ENCODE data around the gene DMD. TPM values are rescaled to one million over a fixed set of nuclear protein-coding genes. Genes with fewer than 3 reads are reported as not detected.

DMD gene
- total and polyA plus RNA-seq, 2 of the 8 experiments (the other 6 are each of a cell fraction or from before 2014, with no cell fraction given): 4.8 to 7.4 TPM

GRCh38 chrX:31388946-31389345 lies 1822.4 kb downstream of the DMD start:
- H4K5ac ChIP-seq (ENCODE audit: insufficient read length, low read depth, low read length): no peak overlapping the region
- H3K9me3 ChIP-seq (ENCODE audit: insufficient read depth in 2 of 2, low read depth in 1 of 2, low read length in 1 of 2): no peaks in the 10 kb centered on the region
- no peak overlapping the region for H3K4me3 ChIP-seq (ENCODE audit: extremely low read depth in 1 of 4, insufficient read depth in 2 of 4, low read depth in 3 of 4, low read length in 4 of 4)
- H2BK20ac ChIP-seq (ENCODE audit: low read length): no peak overlapping the region
- no peak overlapping the region for H3K4me2 ChIP-seq (ENCODE audit: insufficient read depth in 1 of 2, low read depth in 2 of 2, low read length in 2 of 2)
- no peak for FAIRE-seq
- DNase-seq (ENCODE audit: low read depth in 1 of 2, low spot score in 2 of 2): no peak
- H3K9ac ChIP-seq (replicated peaks in 1 of 4; ENCODE audit: extremely low read depth in 1 of 4, low read depth in 3 of 4, low read length in 3 of 4): no peak overlapping the region
- H2AFZ ChIP-seq (ENCODE audit: low read length): no peak overlapping the region
- ChIA-PET CTCF (ENCODE audit: partially characterized antibody) (no interaction called here), POLR2A (ENCODE audit: partially characterized antibody) (no interaction called here)
- H2BK12ac ChIP-seq (ENCODE audit: low read depth, low read length): no peak overlapping the region
- H4K91ac ChIP-seq (replicated peaks; ENCODE audit: insufficient read length, low read length): no peak overlapping the region
- no peaks in the 10 kb centered on the region for H3K36me3 ChIP-seq (ENCODE audit: control insufficient read depth in 2 of 4, insufficient read depth in 4 of 4, low read length in 3 of 4)
- no peak overlapping the region for H3K23ac ChIP-seq (ENCODE audit: insufficient read length)
- no peaks in the 10 kb centered on the region for H3K79me1 ChIP-seq (ENCODE audit: low read depth, low read length)
- H3K18ac ChIP-seq (ENCODE audit: extremely low read depth, low read length): no peak overlapping the region
- no peak overlapping the region for H3K4ac ChIP-seq (replicated peaks; ENCODE audit: insufficient read length, low read depth, low read length)
- no peak overlapping the region for H2BK5ac ChIP-seq (ENCODE audit: low read depth, low read length)
- no peak overlapping the region for H2AK5ac ChIP-seq (ENCODE audit: low read depth, low read length)
- no peaks in the 10 kb centered on the region for H3K23me2 ChIP-seq (ENCODE audit: low read depth, low read length)
- no peaks in the 10 kb centered on the region for H3K4me1 ChIP-seq (replicated peaks in 1 of 4; ENCODE audit: control insufficient read depth in 3 of 4, insufficient read depth in 4 of 4, low read length in 3 of 4)
- H2BK15ac ChIP-seq (ENCODE audit: low read length): no peak overlapping the region
- no peak overlapping the region for H3K27ac ChIP-seq (ENCODE audit: low read depth, low read length)
- no peaks in the 10 kb centered on the region for H4K20me1 ChIP-seq (replicated peaks in 1 of 2; ENCODE audit: control insufficient read depth in 1 of 2, insufficient read depth in 2 of 2, low read length in 2 of 2)
- no peak overlapping the region for H4K8ac ChIP-seq (ENCODE audit: extremely low read depth, insufficient read depth, low read length)
- no peaks in the 10 kb centered on the region for H3K79me2 ChIP-seq (ENCODE audit: control insufficient read depth in 1 of 2, insufficient read depth in 2 of 2, low read length in 2 of 2)
- no peak overlapping the region for H3K14ac ChIP-seq (ENCODE audit: insufficient read length)
- no peaks in the 10 kb centered on the region for H3K27me3 ChIP-seq (replicated peaks in 1 of 4; ENCODE audit: control insufficient read depth in 3 of 4, extremely low read depth in 1 of 4, insufficient read depth in 3 of 4, low read length in 3 of 4)
- H3K56ac ChIP-seq (replicated peaks; ENCODE audit: insufficient read length, low read depth, low read length): no peak overlapping the region
- WGBS, 2 experiments (ENCODE audit: extremely low coverage in 1 of 2, insufficient coverage in 1 of 2, insufficient read length in 1 of 2, insufficient replicate concordance in 2 of 2, low coverage in 1 of 2, low lambda C conversion rate in 2 of 2, missing lambda C conversion rate in 1 of 2): 94% methylated on average over 1 of the region's 1 CpG; no CpG with 5 or more reads in 1 of the 2 experiments
- no peak for TF ChIP-seq RNF2 (IDR thresholded peaks at IDR 0.05; ENCODE audit: borderline replicate concordance, low read depth, low read length, missing control alignments, poor library complexity, severe bottlenecking)
- no peak for TF ChIP-seq SIX5 (IDR thresholded peaks at IDR 0.05; ENCODE audit: low read depth, low read length)
- TF ChIP-seq POLR2AphosphoS5 (IDR thresholded peaks at IDR 0.05; ENCODE audit: low read depth, low read length): no peak
- TF ChIP-seq SP4 (IDR thresholded peaks at IDR 0.05; ENCODE audit: low read length): no peak
- H2BK120ac ChIP-seq (replicated peaks; ENCODE audit: low read depth, low read length): no peak overlapping the region

Data from H1 (cell line).